ENCODE results near the gene ZNF878. TPM values are rescaled to one million over a fixed set of nuclear protein-coding genes. Genes with fewer than 3 reads are reported as not detected.

ZNF878 gene
- total and polyA plus RNA-seq, 2 of the 13 experiments (the other 11 are each of a cell fraction or from before 2014, with no cell fraction given), result 0.46 to 5.2 TPM

DNA sequence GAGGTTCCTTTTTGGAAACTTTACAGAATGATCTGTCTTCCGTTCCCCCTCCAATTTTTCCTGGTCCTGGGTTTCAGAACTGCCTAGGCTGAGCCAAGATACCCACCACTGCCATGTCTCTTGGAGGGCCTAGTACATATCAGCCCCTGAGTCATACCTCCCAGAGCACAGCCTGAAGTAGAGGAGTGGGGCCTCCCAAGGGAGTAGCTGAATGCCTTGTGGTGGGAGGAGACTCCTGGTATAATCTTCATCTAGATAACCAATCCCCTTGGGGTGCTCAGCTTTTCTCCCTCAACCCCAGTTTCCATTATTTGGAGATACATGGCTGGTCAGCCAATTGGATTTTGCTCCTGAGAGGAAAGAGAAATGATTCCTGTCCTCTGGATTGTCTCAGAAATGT lies 57.6 kb downstream of the ZNF878 start:
- TF ChIP-seq FOSL1 (CRISPR knock-in tag; IDR thresholded peaks at IDR 0.05; ENCODE audit: borderline replicate concordance) (no peak), ZEB1 (IDR thresholded peaks at IDR 0.05; ENCODE audit: insufficient replicate concordance, low read depth) (no peak), JARID2 (CRISPR knock-in tag; IDR thresholded peaks at IDR 0.05; ENCODE audit: insufficient replicate concordance) (no peak), KAT8 (CRISPR knock-in tag; IDR thresholded peaks at IDR 0.05) (no peak), ZNF766 (CRISPR knock-in tag; IDR thresholded peaks at IDR 0.05; ENCODE audit: borderline replicate concordance) (no peak), NFKBIZ (CRISPR knock-in tag; IDR thresholded peaks at IDR 0.05) (no peak)
- FAIRE-seq (no peak), ATAC-seq (no peak), DNase-seq (ENCODE audit: low spot score) (no peak)
- Histone ChIP-seq H3K9ac (ENCODE audit: insufficient read depth, low read depth, low read length) (no peak overlapping the region), H3K36me3 (replicated peaks in 1 of 2; ENCODE audit: control insufficient read depth in 1 of 2, insufficient read depth in 2 of 2, low read length in 2 of 2) (no peaks in the 10 kb centered on the region), H2AFZ (ENCODE audit: low read length) (no peak overlapping the region), H3K79me2 (ENCODE audit: insufficient read depth, low read length) (no peaks in the 10 kb centered on the region), H3K4me2 (ENCODE audit: low read depth, low read length) (no peak overlapping the region), H3K9me3 (ENCODE audit: low read length) (no peaks in the 10 kb centered on the region), H3K27ac (ENCODE audit: extremely low read length, insufficient read depth, low read length) (no peak overlapping the region), H3K4me3 (replicated peaks in 1 of 3; ENCODE audit: insufficient read depth in 1 of 3, low read depth in 2 of 3, low read length in 3 of 3) (no peak overlapping the region), H3K4me1 (ENCODE audit: insufficient read depth, low read length) (peaks cover 8% of the 10 kb centered on the region), H3K27me3 (ENCODE audit: control insufficient read depth in 1 of 2, insufficient read depth in 2 of 2, low read length in 2 of 2) (no peaks in the 10 kb centered on the region), H4K20me1 (ENCODE audit: insufficient read depth, low read length) (no peaks in the 10 kb centered on the region)
- in situ Hi-C loops (cut with HindIII; ENCODE audit: extremely low pct_ligation_motif_present, low pct_unique_long_range_greater_than_20kb) (no loop called here), intact Hi-C loops (cut with micrococcal nuclease; ENCODE audit: unreplicated experiment) (no loop called here)
- WGBS (ENCODE audit: low lambda C conversion rate), result 63% methylated on average over 1 of the region's 1 CpG
- BruUV-seq (replicated peaks), result no TSS peak
- POLR2A ChIA-PET, result interaction anchor here (2.5 kb wide), 1 partner anchor 57 kb away, joined by 7 read pairs; the partner anchor contains the start of gene ZNF878
- CTCF ChIA-PET (ENCODE audit: low intra/inter-chr PET ratio, low total read pairs), result no interaction called here

Small RNAs within 50 kb of the gene (small RNA-seq; reads per million reads assigned to genes)
- gene RF00019 (ENCODE audit: insufficient read depth in 2 of 3, insufficient read length in 3 of 3, low read depth in 2 of 3, low replicate concordance in 1 of 3), result 0 reads per million in 3 experiments
- gene RNA5SP464 (ENCODE audit: insufficient read depth in 2 of 3, insufficient read length in 3 of 3, low read depth in 2 of 3, low replicate concordance in 1 of 3), result 0 reads per million in 3 experiments
- gene RNA5SP465 (ENCODE audit: insufficient read depth in 2 of 3, insufficient read length in 3 of 3, low read depth in 2 of 3, low replicate concordance in 1 of 3), result 0 reads per million in 3 experiments
- gene RNA5SP466 (ENCODE audit: insufficient read depth in 2 of 3, insufficient read length in 3 of 3, low read depth in 2 of 3, low replicate concordance in 1 of 3), result 0 reads per million in 3 experiments

Other genes starting within 250 kb of the ZNF878 start
- 12.4 and 16.8 TPM in 2 replicates for gene ZNF440, start 238.7 kb downstream of the ZNF878 start, total RNA-seq (2016; rRNA removed; fragmentation: Illumina TruSeq; extraction: Trizol)
- 2.4 and 2.7 TPM in 2 replicates for gene ZNF440, start 238.7 kb downstream of the ZNF878 start, polyA plus RNA-seq (2011; rRNA removed)
- gene ZNF439, start 204.2 kb downstream of the ZNF878 start, total RNA-seq (2016; rRNA removed; fragmentation: Illumina TruSeq; extraction: Trizol), result 3.9 and 4.9 TPM in 2 replicates
- gene ZNF439, start 204.2 kb downstream of the ZNF878 start, polyA plus RNA-seq (2011; rRNA removed), result 2.9 TPM in 2 replicates
- 21.0 and 35.5 TPM in 2 replicates for gene ZNF69, start 165.2 kb downstream of the ZNF878 start, total RNA-seq (2016; rRNA removed; fragmentation: Illumina TruSeq; extraction: Trizol)
- 8.5 and 9.6 TPM in 2 replicates for gene ZNF69, start 165.2 kb downstream of the ZNF878 start, polyA plus RNA-seq (2011; rRNA removed)
- gene ZNF700, start 127.9 kb downstream of the ZNF878 start, total RNA-seq (2016; rRNA removed; fragmentation: Illumina TruSeq; extraction: Trizol), result 12.8 and 16.5 TPM in 2 replicates
- gene ZNF700, start 127.9 kb downstream of the ZNF878 start, polyA plus RNA-seq (2011; rRNA removed), result 4.5 and 6.0 TPM in 2 replicates
- gene ZNF763, start 87.9 kb downstream of the ZNF878 start, total RNA-seq (2016; rRNA removed; fragmentation: Illumina TruSeq; extraction: Trizol), result 0.42 and 0.49 TPM in 2 replicates
- gene ZNF763, start 87.9 kb downstream of the ZNF878 start, polyA plus RNA-seq (2011; rRNA removed), result 0.08 and 0.16 TPM in 2 replicates
- 4.9 and 5.8 TPM in 2 replicates for gene ZNF433, start 17.3 kb downstream of the ZNF878 start, total RNA-seq (2016; rRNA removed; fragmentation: Illumina TruSeq; extraction: Trizol)
- 1.4 and 1.8 TPM in 2 replicates for gene ZNF433, start 17.3 kb downstream of the ZNF878 start, polyA plus RNA-seq (2011; rRNA removed)
- 3.2 and 6.0 TPM in 2 replicates for gene ZNF844, start 11.8 kb upstream of the ZNF878 start, total RNA-seq (2016; rRNA removed; fragmentation: Illumina TruSeq; extraction: Trizol)
- gene ZNF844, start 11.8 kb upstream of the ZNF878 start, polyA plus RNA-seq (2011; rRNA removed), result 0.90 and 1.0 TPM in 2 replicates
- gene ZNF20, start 87.4 kb upstream of the ZNF878 start, total RNA-seq (2016; rRNA removed; fragmentation: Illumina TruSeq; extraction: Trizol), result 8.0 and 9.7 TPM in 2 replicates
- gene ZNF20, start 87.4 kb upstream of the ZNF878 start, polyA plus RNA-seq (2011; rRNA removed), result 1.6 and 2.1 TPM in 2 replicates
- gene ZNF625, start 103.8 kb upstream of the ZNF878 start, total RNA-seq (2016; rRNA removed; fragmentation: Illumina TruSeq; extraction: Trizol), result 12.2 and 17.7 TPM in 2 replicates
- 1.7 and 1.8 TPM in 2 replicates for gene ZNF625, start 103.8 kb upstream of the ZNF878 start, polyA plus RNA-seq (2011; rRNA removed)
- gene ZNF136, start 110.1 kb upstream of the ZNF878 start, total RNA-seq (2016; rRNA removed; fragmentation: Illumina TruSeq; extraction: Trizol), result 10.2 and 16.6 TPM in 2 replicates
- 1.8 and 2.5 TPM in 2 replicates for gene ZNF136, start 110.1 kb upstream of the ZNF878 start, polyA plus RNA-seq (2011; rRNA removed)
- gene ZNF44, start 241.9 kb upstream of the ZNF878 start, total RNA-seq (2016; rRNA removed; fragmentation: Illumina TruSeq; extraction: Trizol), result 15.7 and 16.6 TPM in 2 replicates
- gene ZNF44, start 241.9 kb upstream of the ZNF878 start, polyA plus RNA-seq (2011; rRNA removed), result 6.6 and 6.9 TPM in 2 replicates